Esophagus muscularis mucosa (tissue), 4 donors: ENCODE measurements around the gene FAM111A. TPM values are rescaled to one million over a fixed set of nuclear protein-coding genes. Genes with fewer than 3 reads are reported as not detected.

Experiments used
- DNase-seq: peaks from one replicate; pipeline ENCODE4 v3.0.0-alpha.2; 2017; ENCODE audit errors: extremely low spot score
- H3K27ac ChIP-seq, 4 donors: fragments of 200-600 bp; sonication (generic); replicated peaks in 1 of 4; 1 replicate in 3 of 4; 2 replicates in 1 of 4; pipeline ENCODE4 v1.5.1; 2016 to 2019; ENCODE audit warnings: mild to moderate bottlenecking in 1 of 4
- H3K27me3 ChIP-seq, 4 donors: fragments of 200-600 bp; sonication (generic); one replicate each; pipeline versions ENCODE4 v1.5.1 to v1.6.0; 2016 to 2019
- H3K36me3 ChIP-seq, 4 donors: fragments of 200-600 bp; sonication (generic); one replicate each; pipeline ENCODE4 v1.5.1; 2016 to 2019
- H3K4me1 ChIP-seq, 4 donors: fragments of 200-600 bp; sonication (generic); one replicate each; pipeline ENCODE4 v1.5.1; 2016 to 2019
- H3K4me3 ChIP-seq, 4 donors: fragments of 200-600 bp; sonication (generic); 1 replicate in 2 of 4; 2 replicates in 2 of 4; pipeline ENCODE4 v1.5.1; 2016 to 2019; ENCODE audit warnings: mild to moderate bottlenecking in 4 of 4, moderate library complexity in 1 of 4
- H3K9me3 ChIP-seq, 4 donors: fragments of 200-600 bp; sonication (generic); 1 replicate in 3 of 4; 2 replicates in 1 of 4; pipeline ENCODE4 v1.5.1; 2016 to 2019
- EP300 ChIP-seq: sonication (generic); formaldehyde crosslinking; IDR thresholded peaks from one replicate; pipeline ENCODE4 v1.6.1; 2017; ENCODE audit warnings: antibody characterized with exemption
- POLR2A ChIP-seq: fragments of 450-650 bp; IDR thresholded peaks from one replicate; pipeline ENCODE4 v1.6.1; 2017; ENCODE audit warnings: antibody characterized with exemption, moderate library complexity, mild to moderate bottlenecking, low read depth
- POLR2AphosphoS5 ChIP-seq, 2 donors: sonication (generic); formaldehyde crosslinking; IDR thresholded peaks; one replicate each; pipeline ENCODE4 v1.6.1; 2017; ENCODE audit warnings: antibody characterized with exemption in 2 of 2
- WGBS: methylation state at CpG from one replicate; pipeline ENCODE4 v1.1.5; 2018; 5-methylcytosine and 5-hydroxymethylcytosine counted together
- intact Hi-C: fragments of 100-400 bp; cut with DNase I; formaldehyde crosslinking; loops from one replicate; pipeline ENCODE4 v1.15.1; 2023
- total RNA-seq, 4 donors: library from RNA; depleted of rRNA; stranded (reverse); fragments of >200 nt; gene quantifications; one replicate each; pipeline versions ENCODE4 v1.1.0 to v1.2.1, GENCODE V29; 2016
- TF ChIP-seq, protein P1 (sequence below), 3 experiments: fragments of 200-600 bp in 2 of 3; fragments of 450-650 bp in 1 of 3; sonication (generic) in 2 of 3; IDR thresholded peaks; one replicate each; pipeline ENCODE4 v1.5.1; 2017 to 2019; ENCODE audit warnings: antibody characterized with exemption in 3 of 3, mild to moderate bottlenecking in 2 of 3, moderate library complexity in 1 of 3

Gene FAM111A
- total RNA-seq, 4 donors from 2014 or later: 8.9 to 22.4 (median 17.6) TPM

DNA sequence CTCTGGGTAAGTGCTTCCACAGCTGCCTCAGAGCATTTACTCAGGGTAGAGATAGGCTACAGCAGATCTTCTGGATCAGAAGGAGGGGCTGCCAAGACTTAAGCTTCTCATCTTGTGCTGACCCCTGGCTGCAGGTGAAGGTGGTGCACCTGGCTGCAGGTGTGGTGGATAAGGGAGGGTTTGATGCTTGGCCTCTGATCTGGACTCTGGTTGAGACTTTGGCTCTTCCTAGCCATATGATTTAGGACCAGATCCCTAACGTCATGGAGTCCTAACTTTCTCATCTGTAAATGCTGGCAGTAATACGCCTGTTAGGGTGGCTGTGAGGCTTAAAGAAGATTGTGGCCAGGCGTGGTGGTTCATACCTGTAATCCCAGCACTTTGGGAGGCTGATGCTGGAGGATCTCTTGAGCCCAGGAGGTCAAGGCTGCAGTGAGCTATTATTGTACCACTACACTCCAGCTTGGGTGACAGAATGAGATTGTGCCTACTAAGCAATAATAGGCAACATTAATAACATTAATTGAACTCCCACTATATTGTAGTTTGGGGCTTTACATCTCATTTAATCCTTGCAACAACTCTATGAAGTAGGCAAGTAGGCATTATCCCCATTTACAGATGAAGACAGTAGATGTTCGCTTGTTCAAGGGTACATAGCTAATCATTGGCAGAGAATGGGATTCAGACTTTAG lies 39.9 kb downstream of the FAM111A start:
- 88% methylated on average over 4 of the region's 4 CpGs for WGBS
- DNase-seq: no peak
- Histone ChIP-seq H3K4me3 (no peak overlapping the region), H3K4me1 (peaks cover 0 to 33% (median 25%) of the 10 kb centered on the region in 4 donors), H3K27ac (no peak overlapping the region), H3K27me3 (no peaks in the 10 kb centered on the region), H3K36me3 (peaks cover 3 to 14% (median 8%) of the 10 kb centered on the region in 4 donors), H3K9me3 (no peaks in the 10 kb centered on the region)
- intact Hi-C loops: no loop called here
- TF ChIP-seq, protein P1, sequence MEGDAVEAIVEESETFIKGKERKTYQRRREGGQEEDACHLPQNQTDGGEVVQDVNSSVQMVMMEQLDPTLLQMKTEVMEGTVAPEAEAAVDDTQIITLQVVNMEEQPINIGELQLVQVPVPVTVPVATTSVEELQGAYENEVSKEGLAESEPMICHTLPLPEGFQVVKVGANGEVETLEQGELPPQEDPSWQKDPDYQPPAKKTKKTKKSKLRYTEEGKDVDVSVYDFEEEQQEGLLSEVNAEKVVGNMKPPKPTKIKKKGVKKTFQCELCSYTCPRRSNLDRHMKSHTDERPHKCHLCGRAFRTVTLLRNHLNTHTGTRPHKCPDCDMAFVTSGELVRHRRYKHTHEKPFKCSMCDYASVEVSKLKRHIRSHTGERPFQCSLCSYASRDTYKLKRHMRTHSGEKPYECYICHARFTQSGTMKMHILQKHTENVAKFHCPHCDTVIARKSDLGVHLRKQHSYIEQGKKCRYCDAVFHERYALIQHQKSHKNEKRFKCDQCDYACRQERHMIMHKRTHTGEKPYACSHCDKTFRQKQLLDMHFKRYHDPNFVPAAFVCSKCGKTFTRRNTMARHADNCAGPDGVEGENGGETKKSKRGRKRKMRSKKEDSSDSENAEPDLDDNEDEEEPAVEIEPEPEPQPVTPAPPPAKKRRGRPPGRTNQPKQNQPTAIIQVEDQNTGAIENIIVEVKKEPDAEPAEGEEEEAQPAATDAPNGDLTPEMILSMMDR (IDR thresholded peaks at IDR 0.05): peak in 1 of 3 experiments; percentile 13
- TF ChIP-seq POLR2A: no peak

DNA sequence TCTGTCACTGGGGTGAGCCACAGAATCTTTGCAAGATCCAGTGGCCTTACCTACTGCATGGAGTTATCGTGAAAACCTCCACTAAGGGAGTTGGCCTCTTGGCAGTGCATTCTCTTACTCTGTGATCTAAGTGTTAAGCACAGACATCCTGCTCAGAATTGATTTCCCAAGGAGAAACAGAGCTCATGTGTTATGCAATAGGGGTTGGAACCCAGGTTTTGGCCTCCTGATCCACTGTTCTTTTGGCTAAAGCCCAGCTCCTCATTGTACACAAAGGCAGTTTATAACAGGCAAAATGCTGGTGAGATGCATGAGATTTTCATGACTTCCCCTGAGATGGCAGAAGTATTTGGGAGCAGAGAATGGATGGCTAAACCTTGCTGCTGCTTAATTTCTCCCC lies 41.1 kb downstream of the FAM111A start:
- WGBS: 50% methylated on average over 1 of the region's 1 CpG
- H3K36me3 ChIP-seq: peaks cover 3 to 14% (median 8%) of the 10 kb centered on the region in 4 donors
- no peaks in the 10 kb centered on the region for H3K9me3 ChIP-seq
- no peak for TF ChIP-seq POLR2A
- TF ChIP-seq EP300: no peak
- TF ChIP-seq POLR2AphosphoS5 (IDR thresholded peaks at IDR 0.05): peak in 1 of 2 donors; percentile 55
- TF ChIP-seq, protein P1 (IDR thresholded peaks at IDR 0.05): no peak
- H3K27me3 ChIP-seq: no peaks in the 10 kb centered on the region
- peaks cover 3 to 43% (median 30%) of the 10 kb centered on the region in 4 donors for H3K4me1 ChIP-seq
- intact Hi-C loops: no loop called here
- no peak overlapping the region for H3K4me3 ChIP-seq
- no peak for DNase-seq
- H3K27ac ChIP-seq: peak overlapping the region in 2 of 4 donors; percentile 20 to 50

DNA sequence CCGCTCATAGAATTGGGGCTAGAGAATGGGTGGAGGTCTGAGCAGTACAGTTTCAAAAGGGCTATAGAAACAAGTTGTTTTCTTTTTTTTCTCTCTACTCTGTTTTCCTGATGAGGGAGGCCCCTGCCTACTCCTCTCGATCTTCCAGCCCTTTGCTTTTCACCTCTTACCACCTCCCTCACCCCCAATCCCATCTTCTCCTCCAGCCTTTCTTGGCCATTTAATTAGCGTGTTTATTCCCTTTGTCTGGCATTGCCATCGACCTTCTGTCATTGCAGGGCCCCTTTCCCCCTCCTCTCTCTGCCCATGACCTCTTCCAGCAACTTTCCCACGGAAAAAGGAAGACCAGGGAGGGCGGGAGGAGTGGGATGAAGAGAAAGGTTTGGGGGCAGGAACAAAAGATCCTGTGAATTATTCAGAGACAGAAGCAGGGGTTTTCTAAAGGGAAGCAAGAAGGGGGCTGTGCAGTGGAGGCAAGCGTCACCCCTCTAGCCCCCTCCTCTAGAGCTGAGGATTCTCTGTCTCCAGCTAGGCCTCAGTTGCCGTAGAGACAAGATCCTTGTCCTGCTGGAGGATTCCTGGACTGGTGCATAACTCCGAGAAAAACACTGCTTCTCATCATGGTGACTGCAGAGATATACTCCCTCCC lies 42.2 kb downstream of the FAM111A start:
- 72% methylated on average over 9 of the region's 9 CpGs for WGBS
- TF ChIP-seq EP300: no peak
- peak overlapping the region in 1 of 4 donors; percentile 50 for H3K27ac ChIP-seq
- peaks cover 3 to 14% (median 10%) of the 10 kb centered on the region in 4 donors for H3K36me3 ChIP-seq
- H3K4me1 ChIP-seq: peaks cover 6 to 47% (median 30%) of the 10 kb centered on the region in 4 donors
- no peaks in the 10 kb centered on the region for H3K27me3 ChIP-seq
- no peak for DNase-seq
- intact Hi-C loops: no loop called here
- no peaks in the 10 kb centered on the region for H3K9me3 ChIP-seq
- no peak overlapping the region for H3K4me3 ChIP-seq

DNA sequence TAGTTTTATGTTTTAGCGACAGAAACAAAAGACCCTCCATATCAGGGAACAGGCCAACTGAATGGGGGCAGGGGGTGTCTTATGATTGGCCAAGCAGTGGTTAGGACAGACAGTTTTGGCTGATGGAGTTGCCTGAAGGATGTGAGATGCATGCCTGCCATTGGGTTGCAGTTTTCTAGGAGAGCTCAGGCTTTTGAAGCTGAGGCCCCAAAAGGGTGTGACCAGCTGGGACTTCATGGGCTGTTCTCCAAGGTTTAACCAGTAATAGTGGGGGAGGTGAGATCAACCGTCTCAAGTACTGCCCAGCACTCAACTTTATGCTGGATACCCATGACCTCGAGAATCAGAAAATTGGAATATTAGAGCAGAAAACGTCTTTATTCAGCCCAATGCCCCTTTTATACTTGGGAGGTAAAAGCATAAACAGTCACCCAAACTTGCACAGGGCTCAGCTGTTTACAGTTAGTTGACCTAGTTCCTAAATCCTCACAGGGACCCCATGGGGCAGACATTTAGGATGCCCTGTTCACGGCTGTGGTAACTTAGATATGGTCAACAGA lies 42.8 kb downstream of the FAM111A start:
- Histone ChIP-seq H3K27ac (peak overlapping the region in 1 of 4 donors; percentile 50), H3K4me1 (peaks cover 7 to 50% (median 30%) of the 10 kb centered on the region in 4 donors), H3K36me3 (peaks cover 3 to 14% (median 10%) of the 10 kb centered on the region in 4 donors), H3K9me3 (no peaks in the 10 kb centered on the region), H3K4me3 (no peak overlapping the region), H3K27me3 (no peaks in the 10 kb centered on the region)
- DNase-seq: no peak
- WGBS: 69% methylated on average over 5 of the region's 5 CpGs
- intact Hi-C loops: no loop called here
- no peak for TF ChIP-seq POLR2AphosphoS5 (IDR thresholded peaks at IDR 0.05)
- no peak for TF ChIP-seq POLR2A
- TF ChIP-seq, protein P1 (IDR thresholded peaks at IDR 0.05): no peak

DNA sequence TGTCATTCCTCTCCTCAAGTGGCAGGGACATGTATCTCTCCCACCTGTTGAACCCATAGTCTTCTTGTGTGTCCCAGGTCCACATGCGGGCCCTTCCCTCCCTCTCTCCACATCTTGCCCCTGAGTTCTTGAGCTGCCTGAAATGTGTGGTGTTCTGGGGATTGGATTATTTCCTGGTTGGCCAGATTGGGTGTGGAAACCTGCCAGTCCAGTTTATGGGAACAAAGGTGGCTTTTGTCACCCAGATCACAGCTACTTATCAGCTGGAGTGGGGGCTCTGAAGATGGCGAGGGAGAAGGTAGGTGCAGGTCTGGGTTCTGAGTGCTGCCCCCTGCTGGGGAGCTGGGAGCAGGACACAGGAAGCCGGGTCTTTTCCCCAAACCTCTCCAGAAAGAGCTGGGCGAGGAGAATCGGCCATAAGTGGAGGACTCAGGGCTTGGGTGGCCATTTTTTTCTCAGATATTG lies 43.5 kb downstream of the FAM111A start:
- TF ChIP-seq, protein P1 (IDR thresholded peaks at IDR 0.05): peak; percentile 25 to 43 (median 30)
- TF ChIP-seq EP300: no peak

More for the DNA sequence above, 43.5 kb downstream of the FAM111A start:
- H3K4me1 ChIP-seq: peaks cover 7 to 50% (median 30%) of the 10 kb centered on the region in 4 donors
- H3K36me3 ChIP-seq: peaks cover 3 to 19% (median 12%) of the 10 kb centered on the region in 4 donors
- H3K27ac ChIP-seq: peak overlapping the region in 1 of 4 donors; percentile 28
- 78% methylated on average over 5 of the region's 5 CpGs for WGBS
- DNase-seq: no peak
- no peaks in the 10 kb centered on the region for H3K27me3 ChIP-seq
- H3K9me3 ChIP-seq: no peaks in the 10 kb centered on the region
- H3K4me3 ChIP-seq: no peak overlapping the region
- intact Hi-C loops: no loop called here
